NCI-H2081 treated with DMSO at 0.1 percent for 48 hours (cell line): ENCODE measurements around the gene TDRD9.
A peak's percentile ranks its signal among the peaks of the same experiment; 100 is the strongest.

Source experiments
- DNase-seq: peaks from one replicate; lab custom pipeline; 2025; lab: John Stamatoyannopoulos, UW

The TDRD9 gene

DNA sequence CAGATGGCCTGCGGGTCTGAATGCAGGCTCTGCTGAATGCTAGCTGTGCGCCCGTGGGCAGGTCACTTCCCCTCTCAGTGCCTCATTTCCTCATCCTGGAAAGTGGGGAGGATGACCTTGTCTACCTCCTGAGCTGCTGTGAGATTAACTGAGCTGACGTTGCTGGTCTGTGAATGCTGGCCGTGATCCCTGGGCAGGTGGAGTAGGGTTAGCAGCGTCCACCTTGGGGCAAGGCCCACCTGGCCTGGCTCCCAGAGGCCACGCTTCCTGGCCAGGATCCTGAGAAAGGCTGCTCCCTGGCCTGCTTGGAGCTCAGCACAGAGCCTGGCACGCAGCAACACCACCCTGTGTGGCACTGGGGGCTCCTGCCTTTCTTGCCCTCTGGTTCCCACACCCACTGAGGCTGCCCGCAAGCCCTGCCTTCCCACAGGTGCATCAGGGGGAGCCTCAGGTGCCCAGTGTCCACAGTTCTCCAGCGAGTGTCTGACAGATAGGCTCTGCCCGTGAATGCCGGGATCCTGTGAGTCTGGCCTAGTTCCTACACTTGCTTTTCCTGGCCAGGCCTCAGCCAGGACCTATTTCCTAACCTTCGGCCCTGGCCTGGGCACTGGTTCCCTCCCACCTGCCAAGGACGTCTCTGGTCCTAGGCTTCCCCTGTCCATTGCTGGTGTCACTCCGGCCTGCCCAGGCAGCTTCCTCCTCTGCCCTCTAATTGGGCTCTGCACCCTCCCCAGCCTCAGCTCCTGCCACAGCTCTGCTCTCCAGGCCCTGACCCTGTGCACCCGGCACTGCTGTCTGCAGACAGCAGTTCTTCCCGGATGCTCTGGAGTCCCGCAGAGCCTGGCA, 37.2 kb upstream of the TDRD9 start:
- DNase-seq = no peak

DNA sequence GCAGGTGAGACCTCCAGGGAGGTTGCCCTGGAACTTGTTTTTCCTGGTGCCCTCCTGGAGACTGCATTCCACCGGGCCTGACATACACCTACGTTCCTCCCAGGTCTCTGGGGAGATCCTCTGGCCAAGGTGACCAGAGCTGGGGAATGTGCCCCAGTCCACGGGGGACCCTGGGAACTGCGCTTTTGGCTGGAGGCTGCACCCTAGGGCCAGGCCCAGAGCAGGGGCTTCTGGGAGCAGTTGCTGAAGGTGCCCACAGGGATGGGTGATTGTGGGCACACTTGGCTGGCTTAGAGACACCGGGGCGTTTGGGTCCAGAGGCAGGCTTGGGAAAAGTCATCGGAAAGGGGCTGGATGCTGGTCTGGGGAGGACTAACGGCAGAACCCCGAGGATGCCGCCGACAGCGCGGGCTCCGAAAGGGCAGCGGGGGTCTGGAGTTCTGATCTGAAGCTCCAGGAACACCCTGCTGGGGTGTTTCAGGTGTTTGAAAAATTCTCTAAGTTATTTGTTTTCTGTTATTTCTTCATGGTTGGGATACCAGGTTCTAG, 36.5 kb upstream of the TDRD9 start:
- no peak for DNase-seq

DNA sequence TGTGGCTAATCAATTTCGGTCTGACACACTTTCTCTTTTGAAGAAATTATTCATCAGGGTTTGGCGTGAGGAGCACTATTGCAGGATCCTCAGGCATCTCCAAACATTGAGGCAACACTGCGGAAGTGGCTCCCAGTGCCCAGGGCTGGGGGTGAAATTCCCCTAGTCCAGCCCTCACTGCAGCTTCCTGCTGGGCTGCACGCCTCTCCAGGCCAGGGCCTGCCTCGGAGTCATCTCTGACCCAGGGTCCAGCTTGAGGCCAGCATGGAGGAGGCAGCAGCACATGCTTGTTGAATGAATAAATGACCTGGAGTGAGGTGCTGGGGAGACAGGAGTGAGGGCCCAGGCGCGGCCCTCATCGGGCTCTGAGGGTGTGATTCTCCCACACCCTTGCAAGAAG, 36.0 kb upstream of the TDRD9 start:
- no peak for DNase-seq

DNA sequence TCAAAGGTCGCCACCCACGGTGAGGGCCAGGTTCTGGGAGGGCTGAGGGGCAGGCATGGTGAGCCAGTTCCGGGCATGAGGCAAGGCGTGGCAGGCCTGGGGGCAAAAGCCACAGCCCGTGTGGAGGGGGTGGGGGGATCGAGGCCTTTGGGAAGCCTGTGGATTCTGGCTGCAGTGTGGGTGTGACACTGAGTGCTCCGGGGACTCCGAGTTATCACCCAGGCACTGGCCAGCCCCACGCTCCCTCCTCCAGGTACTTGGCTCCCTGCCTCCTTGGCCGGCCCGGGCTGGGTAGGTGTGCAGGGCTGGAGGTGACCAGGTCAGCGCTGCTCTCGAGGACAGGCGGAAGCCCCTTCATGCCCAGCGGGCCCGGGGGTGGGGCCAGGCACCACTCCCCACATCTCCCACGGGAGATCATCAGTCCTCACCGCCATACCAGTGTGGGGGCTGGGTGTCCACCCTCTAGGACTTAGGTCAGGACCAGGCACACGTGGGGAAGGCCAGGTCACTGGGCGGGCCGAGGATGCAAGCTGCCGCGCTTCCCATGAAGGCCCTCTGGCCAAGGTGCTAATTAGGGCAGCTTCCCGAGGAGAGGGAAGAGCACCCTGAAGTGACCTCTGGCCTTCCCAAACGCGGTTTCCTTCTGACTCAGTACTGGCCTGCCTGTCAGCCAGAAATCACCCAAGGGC, 34.1 kb upstream of the TDRD9 start:
- no peak for DNase-seq

DNA sequence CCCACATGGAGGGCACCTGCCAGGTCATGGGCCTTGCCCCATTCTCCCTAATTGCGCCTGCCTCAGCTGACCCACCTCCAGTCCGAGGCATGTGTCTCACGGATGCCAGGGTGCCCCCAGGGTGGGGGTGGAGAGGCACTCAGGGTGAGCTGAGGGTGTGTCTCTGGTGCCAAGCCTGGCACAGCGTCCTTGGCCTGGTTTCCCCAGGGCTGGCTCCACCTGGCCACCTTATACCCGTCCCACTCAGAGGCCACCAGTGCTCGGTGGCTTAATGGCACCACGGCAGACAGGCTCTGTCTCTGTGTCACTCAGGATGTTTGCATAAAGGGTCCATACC, 33.6 kb upstream of the TDRD9 start:
- no peak for DNase-seq

DNA sequence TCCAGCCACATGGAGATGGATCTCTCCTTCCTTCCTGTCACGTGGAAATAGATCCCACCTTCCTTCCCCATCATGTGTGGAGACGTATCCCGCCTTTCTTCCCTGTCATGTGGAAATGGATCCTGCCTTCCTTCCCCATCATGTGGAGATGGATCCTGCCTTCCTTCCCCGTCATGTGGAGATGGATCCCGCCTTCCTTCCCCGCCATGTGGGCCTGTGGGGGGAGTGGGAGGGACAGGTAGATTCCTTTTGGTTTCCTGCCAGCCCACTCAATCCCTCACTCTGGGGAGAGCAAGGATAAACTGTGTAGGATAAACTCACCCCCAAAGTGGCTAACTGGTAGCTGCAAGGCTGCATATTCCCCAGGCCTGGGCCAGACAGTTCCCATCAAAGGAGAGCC, 31.7 kb upstream of the TDRD9 start:
- DNase-seq = no peak

DNA sequence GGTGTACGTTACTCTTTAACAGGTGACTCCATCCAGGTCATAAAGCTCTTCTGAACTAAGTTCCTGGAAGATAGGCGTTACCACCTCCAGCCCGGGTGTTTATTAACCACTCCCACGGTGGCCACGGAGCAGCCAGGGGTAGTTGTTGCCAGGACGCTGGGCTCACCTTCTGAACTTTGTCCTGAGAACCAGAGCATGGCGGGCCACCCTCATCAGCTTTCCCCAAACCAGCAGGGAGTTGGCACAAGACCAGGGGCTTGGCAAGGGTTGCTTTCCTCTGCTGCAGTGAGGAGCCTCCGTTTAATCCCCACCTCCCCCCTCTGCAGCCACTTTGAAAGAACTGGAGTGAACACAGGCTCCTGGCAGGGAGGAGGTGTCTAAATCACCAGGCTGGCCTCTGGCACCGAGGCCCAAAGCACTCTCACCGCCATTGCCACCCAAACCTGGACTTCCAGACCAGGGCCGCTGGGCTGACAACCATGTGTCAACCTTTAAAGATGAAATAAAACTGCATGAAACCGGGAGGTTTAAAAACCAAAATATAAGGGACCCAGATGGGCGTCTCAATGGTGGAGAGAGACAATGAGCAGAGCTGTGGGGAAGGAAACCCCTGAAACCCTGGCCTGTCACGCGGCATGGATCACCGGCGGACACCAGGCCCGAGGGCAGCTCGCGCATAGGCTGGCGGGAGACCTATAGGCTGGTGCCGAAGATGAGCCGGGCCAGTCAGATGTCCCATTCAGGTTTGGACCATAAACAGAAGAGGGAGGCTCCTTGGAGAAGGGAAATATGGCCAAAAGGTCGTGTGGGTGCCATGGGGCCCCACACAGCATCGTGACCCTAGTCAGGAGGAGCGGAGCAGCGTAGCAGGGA, 30.9 kb upstream of the TDRD9 start:
- no peak for DNase-seq

DNA sequence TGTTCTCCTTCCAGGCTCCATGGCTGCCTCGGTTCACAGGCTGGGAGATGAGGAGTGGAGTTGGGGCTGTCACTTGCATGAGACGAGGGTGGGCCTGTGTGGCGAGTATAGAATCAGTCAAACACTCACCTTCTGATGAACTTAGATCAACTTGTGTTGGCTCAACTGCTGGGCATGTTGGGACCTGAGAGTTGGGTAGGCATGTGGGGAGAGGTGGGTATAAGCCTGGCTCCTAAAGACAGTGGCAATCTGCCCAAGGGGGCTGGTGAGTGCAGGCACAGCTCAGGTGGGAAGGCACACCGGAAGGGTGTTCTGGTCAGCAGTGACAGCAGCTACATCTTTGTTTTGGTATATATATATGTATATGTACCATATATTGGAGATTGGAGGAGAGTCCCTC, 30.1 kb upstream of the TDRD9 start:
- DNase-seq = no peak

DNA sequence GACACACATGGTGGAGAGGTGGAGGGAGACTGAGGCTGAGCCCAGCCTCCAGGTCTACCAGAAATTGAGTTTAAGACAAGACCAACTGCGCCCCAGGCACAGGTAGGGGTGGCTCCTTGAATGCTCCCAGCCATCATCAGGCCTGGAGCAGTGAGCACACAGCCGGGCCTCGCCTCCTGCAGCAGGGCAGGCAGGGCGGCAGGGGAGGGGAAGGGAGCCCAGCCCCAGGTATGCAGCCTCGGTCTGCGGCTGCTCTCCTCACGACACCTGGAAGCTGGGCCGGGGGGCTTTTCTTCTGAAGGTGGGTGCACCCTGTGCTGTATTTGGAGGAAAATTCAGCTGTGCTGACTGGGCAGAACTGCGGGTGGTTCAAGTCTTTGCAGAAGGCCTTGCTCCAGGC, 29.5 kb upstream of the TDRD9 start:
- DNase-seq = no peak

DNA sequence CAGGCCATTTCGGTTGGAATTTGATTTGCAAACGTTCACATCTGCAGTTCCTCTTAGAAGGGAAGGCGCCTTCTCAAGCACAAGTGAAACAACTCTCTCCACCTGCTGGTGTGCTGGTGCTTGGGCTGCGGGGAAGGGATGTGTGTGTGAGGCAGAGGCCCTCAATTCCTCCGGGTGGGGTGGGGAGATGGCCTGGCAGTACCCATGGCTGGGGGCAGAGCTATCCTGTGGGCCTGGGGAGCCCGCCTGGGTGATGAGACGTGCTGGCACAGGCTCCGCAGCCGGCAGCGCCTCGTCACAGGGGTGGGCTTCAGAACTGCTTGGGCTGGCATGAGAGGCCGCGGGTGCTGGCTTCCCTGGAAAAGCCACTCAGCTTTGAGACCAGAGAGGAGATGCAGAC, 28.9 kb upstream of the TDRD9 start:
- DNase-seq = no peak

DNA sequence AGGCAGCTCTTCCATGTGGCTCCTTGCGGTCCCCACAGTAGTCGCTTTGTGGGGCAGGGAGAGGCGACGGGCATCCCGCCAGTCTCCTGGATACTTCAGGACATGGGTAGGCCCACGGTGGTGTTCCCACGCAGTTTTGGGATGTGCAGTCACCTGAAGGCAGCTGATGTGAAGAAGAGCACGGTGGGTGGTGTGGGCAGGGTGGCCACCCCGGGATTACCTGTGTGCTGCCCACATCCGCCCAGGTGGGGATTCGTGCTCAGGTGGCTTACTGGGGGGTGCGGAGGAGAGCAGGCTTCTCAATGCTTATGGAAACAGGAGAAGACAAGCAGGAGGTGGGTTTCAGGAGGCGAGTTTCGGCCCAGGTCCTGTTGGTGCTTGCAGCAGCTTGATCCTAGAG, 28.4 kb upstream of the TDRD9 start:
- DNase-seq = no peak

DNA sequence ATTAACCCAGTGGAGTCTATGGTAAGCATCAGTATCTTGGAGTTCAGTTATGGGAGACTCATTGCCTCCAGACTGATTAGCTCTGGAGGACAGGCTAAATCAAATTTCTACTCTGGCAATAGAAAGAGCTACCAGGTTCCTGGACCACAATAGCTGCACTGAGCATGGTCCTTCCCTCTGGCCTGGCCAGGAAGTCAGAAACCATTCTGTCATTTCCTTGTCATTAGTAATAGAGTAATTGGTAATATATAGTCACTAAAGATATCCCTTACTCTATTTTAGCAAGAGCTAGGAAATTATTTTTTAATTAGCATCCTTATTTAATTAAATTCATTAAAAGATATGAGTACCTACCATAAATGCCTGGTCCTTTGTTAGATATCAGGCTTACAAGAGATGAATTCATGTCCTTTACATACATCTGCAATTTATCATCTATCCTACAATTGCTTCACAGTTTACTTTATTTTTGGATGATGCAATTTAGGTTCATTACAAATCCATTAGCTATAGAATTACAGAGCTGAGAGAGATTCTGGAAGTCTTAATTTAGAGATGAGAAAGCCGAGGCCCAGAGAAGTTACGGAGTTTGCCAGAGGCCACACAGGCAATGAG, 23.7 kb upstream of the TDRD9 start:
- DNase-seq = no peak

DNA sequence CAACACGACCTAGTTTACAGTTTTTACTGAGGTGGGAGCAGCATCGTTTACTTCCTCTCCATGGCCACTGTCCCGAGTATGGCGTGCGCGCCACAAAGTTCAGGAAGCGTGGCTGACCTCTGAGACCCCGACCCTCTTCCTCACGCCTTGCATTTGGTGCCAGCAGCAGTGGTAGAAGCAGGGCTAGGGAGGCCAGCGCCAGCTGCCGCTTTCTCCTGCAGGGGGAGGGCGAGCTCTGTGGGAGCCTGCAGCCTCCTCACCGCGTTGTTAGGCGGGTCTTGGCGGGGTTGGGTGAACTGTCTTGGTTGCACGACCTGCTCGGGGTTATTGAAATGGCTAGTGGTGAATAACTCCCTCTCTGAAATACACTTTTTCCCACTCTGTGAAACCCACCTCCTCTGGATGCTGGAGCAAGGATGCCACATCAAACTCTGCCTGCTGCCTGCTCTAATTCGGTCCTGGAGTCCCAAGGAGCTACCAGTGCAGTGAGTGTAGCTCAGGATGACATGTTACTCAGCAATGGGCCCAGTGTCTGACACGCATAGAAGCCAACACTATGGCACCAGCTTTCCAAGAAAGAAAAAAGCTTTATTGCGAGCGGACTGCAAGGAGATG, 22.3 kb upstream of the TDRD9 start:
- no peak for DNase-seq

DNA sequence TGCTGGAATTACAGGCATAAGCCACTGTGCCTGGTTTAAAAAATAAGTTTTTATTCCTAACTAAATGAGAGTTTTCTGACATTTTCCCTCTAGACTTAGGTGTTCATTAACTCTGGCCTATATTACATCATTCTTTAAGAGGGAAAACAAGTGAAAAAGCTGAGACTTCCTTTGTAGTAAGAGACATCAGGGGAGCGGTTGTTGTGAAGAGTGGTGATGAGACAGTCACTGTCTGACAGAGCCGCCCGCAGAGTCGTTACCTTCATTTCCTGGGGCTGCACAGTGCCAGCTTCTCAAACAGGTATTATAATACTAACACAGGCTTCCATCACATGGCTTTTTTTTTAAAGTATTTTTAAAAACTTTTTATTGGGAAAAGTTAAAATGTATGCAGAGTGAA, 19.7 kb upstream of the TDRD9 start:
- no peak for DNase-seq

DNA sequence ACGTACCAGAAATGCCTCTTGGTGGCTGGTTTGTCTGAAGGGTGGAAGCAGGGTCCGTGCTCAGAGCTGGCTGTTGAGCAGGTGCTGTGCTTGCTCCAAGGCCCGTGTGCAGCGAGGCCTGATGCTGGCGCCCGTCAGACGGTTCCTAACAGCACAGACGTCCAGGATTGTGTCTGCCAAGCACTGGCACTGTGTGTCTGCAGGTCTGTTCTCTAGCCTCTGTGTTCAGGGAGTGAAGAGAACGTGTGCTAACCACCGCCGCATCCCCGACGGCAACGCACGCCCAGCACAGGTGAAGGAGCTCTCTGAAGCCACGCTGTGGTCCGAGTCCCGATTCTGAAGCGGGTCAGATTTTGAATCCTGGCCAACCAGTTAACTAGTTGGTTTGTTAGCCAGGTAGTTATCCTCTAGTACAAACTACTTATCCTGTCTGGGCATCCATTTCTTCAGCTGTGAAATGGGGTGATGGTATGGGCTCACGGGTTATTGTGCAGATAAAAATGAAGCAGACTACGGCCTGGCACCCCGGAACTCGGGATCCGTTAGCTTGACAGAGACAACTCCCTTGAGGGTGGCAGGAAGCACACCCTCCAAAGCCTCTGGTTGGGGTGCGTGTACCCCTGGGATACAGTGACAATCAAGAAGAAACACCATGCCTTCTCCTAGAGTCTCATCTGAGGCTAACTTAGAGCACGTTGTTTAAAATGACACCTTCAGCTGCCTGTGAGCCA, 18.6 kb upstream of the TDRD9 start:
- DNase-seq = no peak

DNA sequence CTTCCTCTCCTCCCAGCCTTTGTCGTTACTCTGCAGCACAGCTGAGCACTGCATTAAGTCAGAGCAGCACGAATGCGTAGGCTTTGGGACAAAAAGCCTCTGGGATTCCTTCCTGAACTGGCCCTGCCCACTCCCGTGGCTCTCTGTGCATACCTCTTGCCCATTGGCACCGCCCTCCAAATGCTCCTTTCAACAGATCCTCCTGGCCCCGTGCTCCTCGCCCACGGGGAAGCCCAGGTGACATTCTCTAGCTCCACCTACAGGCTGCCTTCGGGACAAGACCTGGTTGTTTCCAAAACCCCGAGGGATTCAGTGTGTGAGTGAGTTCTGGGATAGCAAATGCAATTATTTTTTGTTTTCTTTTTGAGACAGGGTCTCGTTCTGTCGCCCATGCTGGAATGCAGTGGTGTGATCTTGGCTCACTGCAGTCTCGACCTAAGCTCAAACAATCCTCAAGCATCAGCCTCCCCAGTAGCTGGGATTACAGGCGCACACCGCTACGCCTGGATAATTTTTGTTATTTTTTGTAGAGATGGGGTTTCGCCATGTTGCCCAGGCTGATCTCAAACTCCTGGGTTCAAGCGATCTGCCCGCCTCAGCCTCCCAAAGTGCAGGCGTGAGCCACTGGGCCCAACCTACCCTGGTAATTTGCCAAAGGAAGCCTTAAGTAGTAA, 17.9 kb upstream of the TDRD9 start:
- peak; percentile 64 for DNase-seq

DNA sequence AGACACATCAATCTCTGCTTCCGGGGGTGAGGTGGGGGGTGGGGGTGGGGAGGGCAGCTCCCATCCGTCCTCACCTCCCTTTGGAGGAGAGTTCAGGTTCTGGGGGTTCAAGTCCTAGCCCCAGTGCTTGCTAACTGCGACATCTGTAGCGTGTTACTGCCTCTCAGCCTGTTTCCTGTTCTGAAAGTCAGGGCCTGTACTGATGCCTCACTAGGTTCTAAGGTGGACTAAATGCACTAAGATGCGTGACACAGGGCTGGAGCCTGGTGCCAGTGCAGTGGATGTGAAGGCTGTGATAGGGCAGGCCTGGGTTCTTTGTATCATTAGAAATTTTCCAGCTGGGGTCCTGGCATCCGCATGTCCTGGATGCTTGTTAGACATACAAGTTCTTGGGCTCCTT, 17.3 kb upstream of the TDRD9 start:
- no peak for DNase-seq

DNA sequence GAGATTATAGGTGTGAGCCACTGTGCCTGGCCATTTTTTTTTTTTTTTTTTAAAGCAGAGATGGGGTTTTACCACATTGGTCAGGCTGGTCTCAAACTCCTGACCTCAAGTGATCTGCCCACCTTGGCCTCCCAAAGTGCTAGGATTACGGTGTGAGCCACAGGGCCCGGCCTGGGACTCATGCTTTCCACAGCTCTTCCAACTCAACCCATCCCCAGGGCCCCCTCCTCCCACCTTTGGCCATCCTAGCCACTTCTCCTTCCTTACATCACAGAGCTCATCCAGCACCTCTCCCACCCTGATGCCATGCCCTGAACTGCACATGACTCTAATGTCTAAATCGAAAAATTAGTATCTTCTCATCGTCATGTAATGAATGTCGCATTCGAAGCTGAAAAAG, 12.6 kb upstream of the TDRD9 start:
- no peak for DNase-seq

DNA sequence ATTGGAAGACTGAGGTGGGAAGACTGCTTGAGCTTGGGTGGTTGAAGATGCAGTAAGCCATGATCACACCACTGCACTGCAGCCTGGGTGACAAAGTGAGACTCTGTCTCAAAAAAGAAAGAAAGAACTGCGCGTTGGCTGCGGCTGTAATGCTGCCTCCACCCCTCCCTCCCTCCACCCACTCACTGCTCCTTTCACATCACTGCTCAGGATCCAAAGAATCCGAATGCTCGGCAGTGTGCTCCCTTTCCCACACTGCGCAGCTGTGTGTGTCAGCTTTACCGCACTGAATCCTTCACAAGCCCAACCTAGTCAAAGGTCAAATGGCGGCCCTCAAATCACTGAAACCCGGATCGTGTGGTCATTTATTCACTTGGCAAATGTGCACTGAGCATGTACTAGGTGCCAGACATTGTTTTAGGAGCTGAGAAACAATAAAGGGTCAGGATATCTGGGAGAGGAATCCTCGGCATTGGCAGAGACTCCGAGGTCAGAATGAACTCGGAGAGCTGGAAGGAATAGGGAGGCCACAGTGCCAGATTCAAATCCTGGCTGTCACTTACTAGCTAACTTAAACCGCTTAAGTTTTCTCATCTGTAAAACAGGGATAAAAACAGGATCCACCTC, 11.5 kb upstream of the TDRD9 start:
- DNase-seq = no peak
